OCI-LY3 (cell line): Measurements from ENCODE around the gene SELENOP.

Source experiments
- H2AFZ ChIP-seq: fragments of 200-600, 300-600 bp; shearing (Covaris generic); 2 replicates; pipeline ENCODE4 v1.6.0; 2014; ENCODE audit warnings: antibody characterized with exemption, low read depth, low read length
- H3K27ac ChIP-seq: fragments of 200-600, 300-600 bp; sonication (generic); 2 replicates; pipeline ENCODE4 v1.5.1; 2014; ENCODE audit warnings: mild to moderate bottlenecking, low read length, moderate library complexity, mixed read lengths
- H3K27me3 ChIP-seq: fragments of 200-600, 300-600 bp; sonication (generic); 2 replicates; pipeline ENCODE4 v1.6.1; 2014; ENCODE audit warnings: low read depth, low read length, mixed read lengths
- H3K36me3 ChIP-seq: fragments of 200-600, 300-600 bp; sonication (generic); replicated peaks from 2 replicates; pipeline ENCODE3; 2014; ENCODE audit warnings: low read depth, low read length, mixed read lengths
- H3K4me1 ChIP-seq: fragments of 300-600, 200-600 bp; sonication (generic); 2 replicates; pipeline ENCODE4 v1.6.1; 2014; ENCODE audit warnings: low read length, mixed read lengths
- H3K4me2 ChIP-seq: fragments of 200-600, 300-600 bp; sonication (generic); 2 replicates; pipeline ENCODE4 v1.6.1; 2014; ENCODE audit warnings: low read length, mixed read lengths
- H3K4me3 ChIP-seq: fragments of 300-600, 200-600 bp; sonication (generic); 2 replicates; pipeline ENCODE4 v1.5.1; 2014; ENCODE audit warnings: antibody characterized with exemption, mild to moderate bottlenecking, low read length, moderate library complexity
- H3K79me2 ChIP-seq: fragments of 300-600, 200-600 bp; shearing (Covaris generic); 2 replicates; pipeline ENCODE4 v1.6.1; 2014; ENCODE audit warnings: mild to moderate bottlenecking, low read length, mixed read lengths
- H3K9ac ChIP-seq: fragments of 300-600, 200-600 bp; shearing (Covaris generic); 2 replicates; pipeline ENCODE4 v1.6.0; 2014; ENCODE audit warnings: mild to moderate bottlenecking, low read length, moderate library complexity
- H3K9me3 ChIP-seq: fragments of 200-600, 300-600 bp; shearing (Covaris generic); 2 replicates; pipeline ENCODE4 v1.6.1; 2014; ENCODE audit warnings: low read length, mixed read lengths; ENCODE audit not compliant: insufficient read depth
- H4K20me1 ChIP-seq: fragments of 200-600, 300-600 bp; sonication (generic); 2 replicates; pipeline ENCODE4 v1.6.1; 2016; ENCODE audit warnings: low read length, mixed read lengths; ENCODE audit not compliant: insufficient read depth
- CTCF ChIP-seq: fragments of 200-600, 300-600 bp; sonication (generic); IDR thresholded peaks from 2 replicates; pipeline ENCODE4 v1.5.1; 2014; ENCODE audit warnings: antibody characterized with exemption, low read length, low read depth
- EZH2phosphoT487 ChIP-seq: fragments of 200-600 bp; shearing (Covaris generic); IDR thresholded peaks from 2 replicates; pipeline ENCODE4 v1.6.1; 2018; ENCODE audit warnings: antibody characterized with exemption, mixed run types, low read depth

Gene SELENOP

GRCh38 chr5:42800748-42801330 lies 10.9 kb downstream of the SELENOP start:
- no peak overlapping the region for H3K4me3 ChIP-seq
- H3K4me2 ChIP-seq = no peak overlapping the region
- H3K27me3 ChIP-seq = no peaks in the 10 kb centered on the region
- H3K9me3 ChIP-seq = no peaks in the 10 kb centered on the region
- H3K9ac ChIP-seq = no peak overlapping the region
- no peaks in the 10 kb centered on the region for H3K36me3 ChIP-seq
- H3K27ac ChIP-seq = no peak overlapping the region
- H3K79me2 ChIP-seq = no peaks in the 10 kb centered on the region
- no peaks in the 10 kb centered on the region for H4K20me1 ChIP-seq
- H2AFZ ChIP-seq = no peak overlapping the region
- no peak for TF ChIP-seq CTCF
- TF ChIP-seq EZH2phosphoT487 = no peak
- H3K4me1 ChIP-seq = no peaks in the 10 kb centered on the region

DNA sequence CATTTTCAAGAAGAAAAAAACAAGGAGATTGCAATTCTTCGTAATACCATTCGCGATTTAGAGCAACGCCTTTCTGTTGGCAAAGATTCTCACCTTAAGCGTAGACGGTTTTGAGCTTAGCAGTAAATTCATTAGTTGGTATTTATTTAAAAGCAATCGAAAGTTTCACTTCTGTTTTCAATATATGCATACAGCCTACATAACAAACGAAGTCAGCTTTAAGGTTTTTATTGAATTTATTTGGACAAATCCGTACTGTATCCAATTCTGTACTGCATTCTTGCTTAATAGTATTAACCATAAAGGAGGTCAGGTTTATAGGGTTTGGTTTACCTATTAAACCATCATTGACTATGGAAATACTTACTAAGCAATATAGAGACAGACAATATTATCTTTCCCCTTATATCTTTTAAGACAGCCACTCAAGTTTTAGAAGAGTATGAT lies 12.0 kb downstream of the SELENOP start:
- no peaks in the 10 kb centered on the region for H3K36me3 ChIP-seq
- no peaks in the 10 kb centered on the region for H3K9me3 ChIP-seq
- no peak overlapping the region for H3K9ac ChIP-seq
- no peaks in the 10 kb centered on the region for H4K20me1 ChIP-seq
- no peaks in the 10 kb centered on the region for H3K4me1 ChIP-seq
- H3K79me2 ChIP-seq = no peaks in the 10 kb centered on the region
- no peak overlapping the region for H3K27ac ChIP-seq
- H2AFZ ChIP-seq = no peak overlapping the region
- TF ChIP-seq CTCF = no peak
- TF ChIP-seq EZH2phosphoT487 = no peak
- H3K4me3 ChIP-seq = no peak overlapping the region
- no peaks in the 10 kb centered on the region for H3K27me3 ChIP-seq
- H3K4me2 ChIP-seq = no peak overlapping the region

DNA sequence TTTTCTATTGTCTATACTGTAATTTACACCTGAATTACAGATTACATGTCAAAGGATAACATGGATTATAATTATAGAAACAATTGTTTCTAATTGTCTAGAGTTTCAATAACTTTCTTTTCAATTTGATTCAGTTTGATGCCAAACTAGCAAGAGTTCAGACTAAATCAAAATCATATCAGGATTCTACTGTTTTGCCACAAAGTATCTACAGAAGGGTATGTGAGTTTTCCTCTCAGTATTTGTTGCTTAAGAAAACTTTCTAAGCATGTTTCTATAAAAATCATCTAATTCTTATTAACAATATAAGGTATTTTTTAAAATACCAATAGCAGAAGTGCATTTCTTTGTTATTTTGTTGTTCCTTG lies 12.5 kb downstream of the SELENOP start:
- no peaks in the 10 kb centered on the region for H4K20me1 ChIP-seq
- H3K9ac ChIP-seq = no peak overlapping the region
- no peaks in the 10 kb centered on the region for H3K4me1 ChIP-seq
- no peak overlapping the region for H2AFZ ChIP-seq
- no peaks in the 10 kb centered on the region for H3K36me3 ChIP-seq
- no peaks in the 10 kb centered on the region for H3K27me3 ChIP-seq
- TF ChIP-seq EZH2phosphoT487 (no peak), CTCF (no peak)
- no peak overlapping the region for H3K4me2 ChIP-seq
- no peaks in the 10 kb centered on the region for H3K79me2 ChIP-seq
- H3K9me3 ChIP-seq = no peaks in the 10 kb centered on the region
- H3K27ac ChIP-seq = no peak overlapping the region
- H3K4me3 ChIP-seq = no peak overlapping the region

DNA sequence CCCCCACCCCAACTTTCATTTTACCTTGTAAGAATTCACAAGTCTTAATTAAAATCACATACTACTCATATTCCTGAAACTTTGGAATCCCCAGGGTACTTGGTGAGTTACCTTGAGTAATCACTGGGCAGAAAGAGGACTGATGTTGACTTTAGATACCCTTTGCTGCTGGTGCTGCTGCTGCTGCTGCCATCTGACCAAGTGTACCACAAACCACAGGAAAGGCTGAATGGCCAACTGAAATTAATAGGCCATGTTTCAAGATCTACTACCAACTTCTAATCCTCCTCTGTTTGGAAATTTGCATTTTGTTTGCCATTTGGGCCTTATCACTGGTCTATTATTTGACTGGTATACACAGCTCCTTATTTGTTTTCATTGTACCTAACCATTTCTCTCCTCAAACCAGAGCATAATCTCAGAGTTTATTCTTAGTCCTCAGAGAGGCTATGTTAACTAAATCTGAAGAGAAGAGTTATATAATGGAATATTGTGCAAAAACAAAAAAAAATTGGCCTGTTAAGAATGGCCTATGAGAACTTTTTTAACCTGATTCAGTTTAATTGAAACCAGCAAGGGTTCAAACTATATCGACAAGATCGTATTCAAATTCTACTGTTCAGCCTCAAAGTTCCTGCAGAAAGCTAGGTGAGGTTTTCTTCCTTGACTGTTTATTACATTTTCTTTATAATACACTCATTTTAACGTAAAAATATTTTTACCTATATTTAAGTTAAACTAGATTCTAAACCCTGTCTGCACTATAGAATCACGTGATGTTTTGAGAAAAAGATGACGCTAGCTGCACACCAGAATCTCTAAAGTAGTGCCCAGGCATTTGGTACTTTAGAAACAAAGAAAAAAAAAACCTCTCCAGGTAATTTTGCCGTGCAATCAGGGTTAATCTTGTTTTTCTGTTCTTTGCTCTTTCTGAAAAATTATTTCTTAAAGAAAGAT lies 13.1 kb downstream of the SELENOP start:
- no peak overlapping the region for H3K4me2 ChIP-seq

More for the DNA sequence above, 13.1 kb downstream of the SELENOP start:
- no peaks in the 10 kb centered on the region for H3K4me1 ChIP-seq
- H3K9me3 ChIP-seq = no peaks in the 10 kb centered on the region
- H2AFZ ChIP-seq = no peak overlapping the region
- no peaks in the 10 kb centered on the region for H3K27me3 ChIP-seq
- H4K20me1 ChIP-seq = no peaks in the 10 kb centered on the region
- H3K27ac ChIP-seq = no peak overlapping the region
- no peak overlapping the region for H3K4me3 ChIP-seq
- H3K79me2 ChIP-seq = no peaks in the 10 kb centered on the region
- H3K36me3 ChIP-seq = no peaks in the 10 kb centered on the region
- no peak overlapping the region for H3K9ac ChIP-seq
- no peak for TF ChIP-seq EZH2phosphoT487
- no peak for TF ChIP-seq CTCF
